ENCODE measurements around the gene ANKRD66.

GRCh38 chr6:46773201-46773855 lies 26.6 kb downstream of the ANKRD66 start:
- no peak for TF ChIP-seq POLR2AphosphoS5 (IDR thresholded peaks at IDR 0.05; ENCODE audit: low read depth, low read length)
- no peak for TF ChIP-seq SIN3A (IDR thresholded peaks at IDR 0.05; ENCODE audit: borderline replicate concordance, insufficient read depth, low read length)
- TF ChIP-seq, protein P1, sequence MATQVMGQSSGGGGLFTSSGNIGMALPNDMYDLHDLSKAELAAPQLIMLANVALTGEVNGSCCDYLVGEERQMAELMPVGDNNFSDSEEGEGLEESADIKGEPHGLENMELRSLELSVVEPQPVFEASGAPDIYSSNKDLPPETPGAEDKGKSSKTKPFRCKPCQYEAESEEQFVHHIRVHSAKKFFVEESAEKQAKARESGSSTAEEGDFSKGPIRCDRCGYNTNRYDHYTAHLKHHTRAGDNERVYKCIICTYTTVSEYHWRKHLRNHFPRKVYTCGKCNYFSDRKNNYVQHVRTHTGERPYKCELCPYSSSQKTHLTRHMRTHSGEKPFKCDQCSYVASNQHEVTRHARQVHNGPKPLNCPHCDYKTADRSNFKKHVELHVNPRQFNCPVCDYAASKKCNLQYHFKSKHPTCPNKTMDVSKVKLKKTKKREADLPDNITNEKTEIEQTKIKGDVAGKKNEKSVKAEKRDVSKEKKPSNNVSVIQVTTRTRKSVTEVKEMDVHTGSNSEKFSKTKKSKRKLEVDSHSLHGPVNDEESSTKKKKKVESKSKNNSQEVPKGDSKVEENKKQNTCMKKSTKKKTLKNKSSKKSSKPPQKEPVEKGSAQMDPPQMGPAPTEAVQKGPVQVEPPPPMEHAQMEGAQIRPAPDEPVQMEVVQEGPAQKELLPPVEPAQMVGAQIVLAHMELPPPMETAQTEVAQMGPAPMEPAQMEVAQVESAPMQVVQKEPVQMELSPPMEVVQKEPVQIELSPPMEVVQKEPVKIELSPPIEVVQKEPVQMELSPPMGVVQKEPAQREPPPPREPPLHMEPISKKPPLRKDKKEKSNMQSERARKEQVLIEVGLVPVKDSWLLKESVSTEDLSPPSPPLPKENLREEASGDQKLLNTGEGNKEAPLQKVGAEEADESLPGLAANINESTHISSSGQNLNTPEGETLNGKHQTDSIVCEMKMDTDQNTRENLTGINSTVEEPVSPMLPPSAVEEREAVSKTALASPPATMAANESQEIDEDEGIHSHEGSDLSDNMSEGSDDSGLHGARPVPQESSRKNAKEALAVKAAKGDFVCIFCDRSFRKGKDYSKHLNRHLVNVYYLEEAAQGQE (IDR thresholded peaks at IDR 0.05; ENCODE audit: insufficient read depth in 1 of 2, low read depth in 2 of 2, low read length in 2 of 2): no peak
